ENCODE data around the gene GRM7.

Gene GRM7

DNA sequence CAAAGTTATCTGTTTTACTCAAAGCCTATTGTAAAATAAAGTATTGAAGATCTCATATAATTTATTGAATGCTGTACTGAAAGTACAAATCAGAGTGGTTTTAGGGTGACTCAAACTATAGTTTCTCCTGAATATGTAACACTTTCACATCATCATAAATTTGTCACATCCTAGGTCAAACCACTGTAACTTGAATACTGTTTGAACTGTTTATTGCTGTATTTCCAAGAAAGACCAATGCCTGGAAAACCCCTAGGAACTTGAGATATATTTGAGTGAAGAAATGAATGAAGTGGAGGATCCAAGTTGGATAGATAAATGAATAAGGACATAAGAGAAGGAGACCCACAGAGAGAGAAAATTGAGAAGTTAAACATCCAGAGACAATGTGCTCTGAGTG lies 348.2 kb downstream of the GRM7 start:
- Histone ChIP-seq H3K4me2 (ENCODE audit: low read length) (no peak overlapping the region), H3K27ac (ENCODE audit: low read depth, low read length) (no peak overlapping the region), H4K20me1 (ENCODE audit: control insufficient read depth, insufficient read depth, low read depth, low read length) (no peaks in the 10 kb centered on the region), H3F3A (ENCODE audit: control insufficient read depth, insufficient read depth) (no peaks in the 10 kb centered on the region), H3K79me2 (ENCODE audit: control insufficient read depth, low read length) (no peaks in the 10 kb centered on the region), H3K27me3 (ENCODE audit: control insufficient read depth, low read length) (no peaks in the 10 kb centered on the region), H3K9me3 (ENCODE audit: control insufficient read depth, insufficient read depth, low read length) (no peaks in the 10 kb centered on the region), H3K4me3 (ENCODE audit: low read length) (no peak overlapping the region), H3K9me2 (replicated peaks; ENCODE audit: control insufficient read depth, low read length) (no peaks in the 10 kb centered on the region), H3K4me1 (ENCODE audit: control insufficient read depth, low read length) (no peaks in the 10 kb centered on the region), H3K36me3 (ENCODE audit: control insufficient read depth, low read length) (no peaks in the 10 kb centered on the region)
- TF ChIP-seq, protein P1, sequence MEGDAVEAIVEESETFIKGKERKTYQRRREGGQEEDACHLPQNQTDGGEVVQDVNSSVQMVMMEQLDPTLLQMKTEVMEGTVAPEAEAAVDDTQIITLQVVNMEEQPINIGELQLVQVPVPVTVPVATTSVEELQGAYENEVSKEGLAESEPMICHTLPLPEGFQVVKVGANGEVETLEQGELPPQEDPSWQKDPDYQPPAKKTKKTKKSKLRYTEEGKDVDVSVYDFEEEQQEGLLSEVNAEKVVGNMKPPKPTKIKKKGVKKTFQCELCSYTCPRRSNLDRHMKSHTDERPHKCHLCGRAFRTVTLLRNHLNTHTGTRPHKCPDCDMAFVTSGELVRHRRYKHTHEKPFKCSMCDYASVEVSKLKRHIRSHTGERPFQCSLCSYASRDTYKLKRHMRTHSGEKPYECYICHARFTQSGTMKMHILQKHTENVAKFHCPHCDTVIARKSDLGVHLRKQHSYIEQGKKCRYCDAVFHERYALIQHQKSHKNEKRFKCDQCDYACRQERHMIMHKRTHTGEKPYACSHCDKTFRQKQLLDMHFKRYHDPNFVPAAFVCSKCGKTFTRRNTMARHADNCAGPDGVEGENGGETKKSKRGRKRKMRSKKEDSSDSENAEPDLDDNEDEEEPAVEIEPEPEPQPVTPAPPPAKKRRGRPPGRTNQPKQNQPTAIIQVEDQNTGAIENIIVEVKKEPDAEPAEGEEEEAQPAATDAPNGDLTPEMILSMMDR (IDR thresholded peaks at IDR 0.05; ENCODE audit: low read depth, low read length, poor library complexity, severe bottlenecking): no peak
- TF ChIP-seq EZH2phosphoT487 (IDR thresholded peaks at IDR 0.05; ENCODE audit: borderline replicate concordance, low read length): no peak

DNA sequence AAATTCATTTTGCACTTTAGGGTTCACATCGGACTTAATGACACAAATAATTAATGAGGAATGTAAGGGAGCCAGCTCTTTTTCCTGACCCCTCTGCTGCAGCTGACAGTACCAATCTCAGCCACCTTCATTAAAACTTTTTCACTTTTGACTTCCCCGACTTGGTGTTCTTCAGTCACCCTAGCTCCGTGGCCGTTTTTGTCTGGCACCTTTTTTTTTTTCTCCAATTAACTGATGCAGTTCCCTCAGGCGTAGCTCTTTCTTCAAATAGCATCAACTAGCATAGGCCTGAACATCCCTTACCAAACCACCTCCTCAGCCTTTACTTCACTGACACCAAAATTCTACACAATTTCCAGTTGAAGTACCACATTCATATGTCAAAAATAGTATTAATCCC lies 350.8 kb downstream of the GRM7 start:
- Histone ChIP-seq H3K79me2 (ENCODE audit: control insufficient read depth, low read length) (no peaks in the 10 kb centered on the region), H4K20me1 (ENCODE audit: control insufficient read depth, insufficient read depth, low read depth, low read length) (no peaks in the 10 kb centered on the region), H3K27me3 (ENCODE audit: control insufficient read depth, low read length) (no peaks in the 10 kb centered on the region), H3K4me1 (ENCODE audit: control insufficient read depth, low read length) (no peaks in the 10 kb centered on the region), H3K27ac (ENCODE audit: low read depth, low read length) (no peak overlapping the region), H3K36me3 (ENCODE audit: control insufficient read depth, low read length) (no peaks in the 10 kb centered on the region), H3K9me2 (replicated peaks; ENCODE audit: control insufficient read depth, low read length) (no peaks in the 10 kb centered on the region), H3K4me2 (ENCODE audit: low read length) (no peak overlapping the region), H3K4me3 (ENCODE audit: low read length) (no peak overlapping the region), H3K9me3 (ENCODE audit: control insufficient read depth, insufficient read depth, low read length) (no peaks in the 10 kb centered on the region), H3F3A (ENCODE audit: control insufficient read depth, insufficient read depth) (no peaks in the 10 kb centered on the region)
- TF ChIP-seq, protein P1 (IDR thresholded peaks at IDR 0.05; ENCODE audit: low read depth, low read length, poor library complexity, severe bottlenecking): no peak
- TF ChIP-seq EZH2phosphoT487 (IDR thresholded peaks at IDR 0.05; ENCODE audit: borderline replicate concordance, low read length): no peak

DNA sequence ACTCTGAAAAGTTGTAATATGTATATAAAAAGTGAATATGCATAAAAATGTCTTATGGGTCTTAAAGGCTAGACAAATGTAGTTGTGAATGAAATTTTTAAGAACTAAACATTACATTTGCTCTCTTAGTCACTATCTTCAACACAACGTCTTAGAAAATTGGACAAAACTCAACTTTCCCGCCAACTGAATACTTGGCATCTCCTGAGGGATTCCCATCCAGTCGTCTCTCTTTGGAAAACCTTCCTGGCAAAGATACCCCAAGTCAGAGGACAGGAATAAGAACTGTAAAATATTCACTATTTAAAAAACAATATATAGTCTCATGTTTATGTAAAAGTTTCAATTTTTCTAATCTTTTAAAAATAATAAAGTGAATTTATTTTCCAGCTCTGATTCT lies 354.8 kb downstream of the GRM7 start:
- H3K36me3 ChIP-seq (ENCODE audit: control insufficient read depth, low read length): no peaks in the 10 kb centered on the region
- H3K27me3 ChIP-seq (ENCODE audit: control insufficient read depth, low read length): no peaks in the 10 kb centered on the region
- H3K4me3 ChIP-seq (ENCODE audit: low read length): no peak overlapping the region
- H3F3A ChIP-seq (ENCODE audit: control insufficient read depth, insufficient read depth): no peaks in the 10 kb centered on the region
- H3K9me3 ChIP-seq (ENCODE audit: control insufficient read depth, insufficient read depth, low read length): no peaks in the 10 kb centered on the region
- TF ChIP-seq, protein P1 (IDR thresholded peaks at IDR 0.05; ENCODE audit: low read depth, low read length, poor library complexity, severe bottlenecking): no peak
- no peak for TF ChIP-seq EZH2phosphoT487 (IDR thresholded peaks at IDR 0.05; ENCODE audit: borderline replicate concordance, low read length)
- no peaks in the 10 kb centered on the region for H3K79me2 ChIP-seq (ENCODE audit: control insufficient read depth, low read length)
- H3K4me2 ChIP-seq (ENCODE audit: low read length): no peak overlapping the region
- H4K20me1 ChIP-seq (ENCODE audit: control insufficient read depth, insufficient read depth, low read depth, low read length): no peaks in the 10 kb centered on the region
- H3K27ac ChIP-seq (ENCODE audit: low read depth, low read length): no peak overlapping the region
- no peaks in the 10 kb centered on the region for H3K9me2 ChIP-seq (replicated peaks; ENCODE audit: control insufficient read depth, low read length)
- no peaks in the 10 kb centered on the region for H3K4me1 ChIP-seq (ENCODE audit: control insufficient read depth, low read length)

DNA sequence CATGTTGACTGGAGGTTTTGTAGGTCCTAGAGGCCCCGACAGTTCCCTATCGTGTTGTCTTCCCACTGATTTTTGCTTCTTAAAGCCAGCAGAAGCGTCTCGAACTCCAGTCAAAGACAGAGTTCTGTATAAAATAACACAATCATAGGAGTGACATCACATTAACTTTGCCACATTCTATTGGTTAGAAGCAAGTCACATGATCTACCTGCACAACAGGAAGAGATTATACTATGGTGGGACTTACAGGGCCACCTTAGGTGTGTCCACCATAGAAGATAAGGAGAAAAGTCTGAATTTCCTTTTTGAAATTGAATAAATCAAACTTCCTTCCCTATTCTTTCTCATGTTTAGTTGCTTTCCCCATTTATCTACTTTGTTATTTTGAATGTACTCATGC lies 365.5 kb downstream of the GRM7 start:
- H3F3A ChIP-seq (ENCODE audit: control insufficient read depth, insufficient read depth): no peaks in the 10 kb centered on the region
- no peaks in the 10 kb centered on the region for H3K9me3 ChIP-seq (ENCODE audit: control insufficient read depth, insufficient read depth, low read length)
- no peaks in the 10 kb centered on the region for H3K79me2 ChIP-seq (ENCODE audit: control insufficient read depth, low read length)
- no peak overlapping the region for H3K4me2 ChIP-seq (ENCODE audit: low read length)
- H3K4me1 ChIP-seq (ENCODE audit: control insufficient read depth, low read length): no peaks in the 10 kb centered on the region
- no peak overlapping the region for H3K4me3 ChIP-seq (ENCODE audit: low read length)
- no peaks in the 10 kb centered on the region for H3K36me3 ChIP-seq (ENCODE audit: control insufficient read depth, low read length)
- no peaks in the 10 kb centered on the region for H3K9me2 ChIP-seq (replicated peaks; ENCODE audit: control insufficient read depth, low read length)
- H4K20me1 ChIP-seq (ENCODE audit: control insufficient read depth, insufficient read depth, low read depth, low read length): no peaks in the 10 kb centered on the region
- no peaks in the 10 kb centered on the region for H3K27me3 ChIP-seq (ENCODE audit: control insufficient read depth, low read length)
- H3K27ac ChIP-seq (ENCODE audit: low read depth, low read length): no peak overlapping the region
- TF ChIP-seq, protein P1 (IDR thresholded peaks at IDR 0.05; ENCODE audit: low read depth, low read length, poor library complexity, severe bottlenecking): no peak
- no peak for TF ChIP-seq EZH2phosphoT487 (IDR thresholded peaks at IDR 0.05; ENCODE audit: borderline replicate concordance, low read length)

All from DOHH2 (cell line).